ENCODE data around the gene PASK.
"Not testable (repeated sequence)": the region's sequence is repeated elsewhere in the genome, so short reads cannot be mapped to it uniquely, and the experiment has no call there.

The PASK gene

DNA sequence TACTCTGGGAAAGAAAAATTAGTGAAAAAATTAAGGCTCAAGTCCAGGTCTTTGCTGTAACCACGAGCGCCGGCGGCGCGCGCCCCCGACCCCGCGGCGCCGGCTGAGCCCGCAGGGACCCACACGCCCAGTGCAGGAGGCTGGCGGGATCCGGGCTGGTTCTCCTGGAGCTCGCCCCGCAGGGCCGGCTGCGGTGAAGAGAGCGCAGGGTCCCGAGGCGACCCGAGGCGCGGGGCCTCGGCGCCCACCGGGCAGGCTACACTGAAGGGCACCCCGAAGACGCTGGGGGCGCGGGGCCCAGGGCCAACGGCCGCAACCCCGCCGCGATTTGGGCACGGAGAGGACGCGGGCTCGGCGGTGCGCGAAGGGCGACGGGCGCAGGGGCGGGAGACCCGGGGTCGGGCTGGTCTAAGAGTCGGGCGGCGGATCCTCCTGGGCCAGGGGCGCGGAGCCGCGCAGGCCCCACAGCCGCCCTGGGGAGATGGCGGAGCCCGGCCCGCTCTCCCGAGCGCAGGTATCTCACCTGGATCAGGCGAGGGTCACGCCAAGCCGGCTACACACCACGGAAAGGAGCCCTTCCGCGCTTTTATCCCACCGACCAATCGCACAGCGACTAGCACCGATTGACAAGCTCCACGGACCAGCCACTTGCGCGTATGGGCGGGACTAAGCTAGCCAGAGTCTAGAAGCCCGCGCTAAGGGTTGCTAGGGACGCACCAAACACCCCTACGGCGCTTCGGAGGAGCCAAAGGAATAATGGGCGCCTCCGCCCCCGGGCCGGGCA, at the start of gene PASK:
Gene PASK (minus strand): TSS at position 582 of the 784 bp plus-strand sequence. CDS start 6,440 bp downstream, outside the sequence.
- DNase-seq, result peak; percentile 85 to 93

DNA sequence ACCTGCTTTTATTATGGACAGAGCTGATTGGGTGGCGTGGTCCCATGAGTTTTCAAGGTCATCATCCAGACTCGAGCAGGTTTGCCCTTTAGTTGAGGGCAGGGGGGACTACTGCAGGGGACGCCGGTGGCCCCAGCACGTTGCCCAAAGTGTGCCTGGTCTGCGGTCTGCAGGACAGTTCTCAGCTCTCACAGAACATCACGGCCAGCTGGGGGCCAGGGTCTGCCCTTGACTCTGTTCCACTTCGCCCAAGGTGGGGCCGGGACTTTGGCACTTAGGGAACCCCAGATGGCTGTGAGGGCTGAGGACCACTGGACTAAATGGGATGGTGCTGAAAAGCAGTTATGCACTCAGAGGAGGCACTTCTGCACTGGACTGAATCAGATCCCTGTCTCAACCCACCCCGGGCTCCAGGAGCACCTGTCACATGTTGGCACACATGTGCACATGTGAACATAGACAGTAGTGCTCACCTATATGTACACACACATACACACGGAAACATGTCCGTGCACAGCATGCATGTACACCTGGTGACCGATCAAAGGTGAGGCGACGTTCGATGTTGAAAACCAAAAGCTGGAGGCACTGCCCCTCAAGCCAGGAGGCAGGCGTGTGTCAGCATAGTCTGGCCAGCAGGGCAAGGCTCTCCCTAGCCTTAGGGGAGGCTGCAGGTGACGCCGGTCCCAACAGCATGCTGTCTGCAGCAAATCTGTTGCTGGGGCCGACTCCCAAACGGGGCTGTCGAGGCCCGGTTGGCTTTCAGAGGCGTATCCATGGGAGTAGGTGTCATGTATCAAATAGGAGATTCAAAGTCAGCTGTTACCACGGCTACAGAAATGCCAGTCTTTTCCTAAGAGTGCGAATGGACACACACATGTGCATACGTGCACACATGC, 49.4 kb upstream of the PASK start:
- no peak for DNase-seq

DNA sequence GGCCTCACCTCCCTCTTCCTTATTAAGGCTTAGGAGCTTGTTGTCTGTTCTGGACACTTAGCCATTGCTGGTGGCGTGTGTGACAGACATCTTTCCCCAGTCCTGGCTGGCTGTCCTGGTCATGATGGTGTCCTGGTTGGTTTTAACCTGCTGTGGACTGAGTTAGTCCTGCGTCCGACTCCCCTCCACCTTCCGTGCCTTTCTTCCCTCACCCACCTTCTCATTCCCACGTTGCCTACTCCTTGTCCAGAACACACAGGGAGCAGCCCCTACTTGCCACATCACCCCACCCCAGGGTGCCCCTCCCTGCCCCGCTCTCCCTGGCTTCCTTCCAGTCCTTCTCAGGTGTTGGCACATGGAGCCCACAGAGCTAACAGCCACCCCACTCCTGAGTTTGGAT, 48.7 kb upstream of the PASK start:
- no peak for DNase-seq

DNA sequence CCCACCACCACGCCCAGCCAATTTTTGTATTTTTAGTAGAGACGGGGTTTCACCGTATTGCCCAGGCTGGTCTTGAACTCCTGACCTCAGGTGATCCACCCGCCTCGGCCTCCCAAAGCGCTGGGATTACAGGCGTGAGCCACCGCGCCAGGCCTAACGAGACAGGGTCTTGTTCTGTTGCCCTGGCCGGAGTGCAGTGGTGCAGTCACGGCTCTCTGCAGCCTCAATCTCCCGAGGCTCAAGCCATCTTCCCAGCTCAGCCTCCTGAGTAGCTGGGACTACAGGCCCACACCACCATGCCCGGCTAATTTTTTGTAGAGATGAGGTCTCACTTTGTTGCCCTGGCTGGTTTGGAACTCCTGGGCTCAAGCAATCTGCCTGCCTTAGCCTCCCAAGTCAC, 48.0 kb upstream of the PASK start:
- not testable (repeated sequence) for DNase-seq

DNA sequence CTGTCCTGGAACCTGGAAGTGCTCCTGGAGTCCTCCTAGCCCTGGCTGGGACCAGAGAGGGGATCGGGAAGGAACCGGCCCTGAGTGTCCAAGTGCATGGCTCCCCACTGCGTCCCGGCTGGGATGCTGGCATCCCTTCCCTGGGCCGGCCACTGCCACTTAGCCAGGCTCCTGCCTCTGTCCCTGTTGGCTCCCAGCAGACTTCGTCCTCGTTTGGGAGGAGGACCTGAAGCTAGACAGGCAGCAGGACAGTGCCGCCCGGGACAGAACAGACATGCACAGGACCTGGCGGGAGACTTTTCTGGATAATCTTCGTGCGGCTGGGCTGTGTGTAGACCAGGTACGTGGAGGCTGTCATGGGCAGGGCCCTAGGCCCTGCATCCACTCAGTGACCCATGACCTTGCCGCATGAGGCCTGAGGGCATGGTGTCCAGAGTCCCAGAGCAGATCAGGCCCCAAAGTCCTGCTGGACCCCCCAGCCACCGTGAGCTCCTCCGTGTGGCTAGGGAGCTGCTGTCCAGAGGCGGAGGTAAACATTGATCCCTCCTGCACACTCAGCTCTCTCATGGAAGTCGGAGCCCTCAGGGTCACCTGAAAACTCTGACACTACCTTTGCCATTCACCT, 46.3 kb upstream of the PASK start:
- no peak for DNase-seq

DNA sequence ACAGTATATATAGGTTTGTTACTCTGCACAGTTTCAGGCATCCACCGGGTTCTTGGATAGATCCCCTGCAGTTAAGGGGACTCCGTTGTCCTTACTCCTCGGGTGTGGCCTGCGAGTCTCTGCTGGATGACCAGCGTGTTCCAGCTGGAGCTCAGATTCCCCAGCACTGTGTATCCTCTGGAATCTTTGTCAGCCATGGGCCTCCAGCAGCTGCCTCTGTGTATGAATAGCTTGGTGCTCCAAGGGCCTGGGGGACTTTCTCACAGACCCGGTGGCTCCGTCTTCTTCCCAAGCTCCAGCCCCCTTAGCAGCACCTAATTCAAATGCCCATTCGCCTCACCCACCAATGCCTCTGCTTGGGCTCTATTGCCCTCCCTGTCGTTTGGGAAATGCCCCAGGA, 45.5 kb upstream of the PASK start:
- DNase-seq, result no peak

DNA sequence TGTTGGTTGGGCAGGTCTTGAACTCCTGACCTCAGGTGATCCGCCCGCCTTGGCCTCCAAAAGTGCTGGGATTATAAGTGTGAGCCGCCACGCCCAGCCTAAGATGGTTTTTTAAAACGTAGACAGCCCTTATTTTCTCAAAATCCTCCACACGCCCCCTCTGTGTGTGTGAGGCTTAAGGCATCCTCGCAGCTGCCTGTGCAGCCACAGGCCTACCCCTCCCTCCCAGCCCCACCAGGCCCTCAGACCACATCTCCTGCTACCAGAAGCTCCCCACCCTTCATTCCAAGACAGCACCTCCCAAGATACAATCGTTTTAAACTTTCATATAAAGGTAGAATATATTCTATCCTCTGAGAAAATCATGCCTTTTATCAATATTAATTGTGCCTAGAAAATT, 44.0 kb upstream of the PASK start:
- no peak for DNase-seq

DNA sequence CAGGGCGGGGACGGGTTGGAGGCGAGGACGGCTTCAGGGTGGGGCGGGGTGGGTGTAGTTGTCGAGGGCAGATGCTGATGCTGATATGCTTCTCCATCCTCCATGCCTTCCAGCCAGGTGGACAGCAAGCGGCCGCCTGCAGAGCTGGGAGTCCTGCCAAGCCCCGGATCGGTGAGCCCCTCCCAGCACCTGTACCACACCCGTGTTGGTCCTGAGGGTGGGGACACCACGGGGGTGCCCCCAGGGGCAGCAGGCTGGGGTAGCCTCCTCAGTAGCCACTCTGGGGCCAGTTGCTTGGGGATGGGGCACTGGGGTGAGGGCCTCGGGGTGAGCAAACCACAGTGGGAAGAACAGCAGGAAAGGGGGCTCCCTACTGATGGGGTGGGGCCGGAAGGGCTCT, 41.8 kb upstream of the PASK start:
- DNase-seq, result no peak

DNA sequence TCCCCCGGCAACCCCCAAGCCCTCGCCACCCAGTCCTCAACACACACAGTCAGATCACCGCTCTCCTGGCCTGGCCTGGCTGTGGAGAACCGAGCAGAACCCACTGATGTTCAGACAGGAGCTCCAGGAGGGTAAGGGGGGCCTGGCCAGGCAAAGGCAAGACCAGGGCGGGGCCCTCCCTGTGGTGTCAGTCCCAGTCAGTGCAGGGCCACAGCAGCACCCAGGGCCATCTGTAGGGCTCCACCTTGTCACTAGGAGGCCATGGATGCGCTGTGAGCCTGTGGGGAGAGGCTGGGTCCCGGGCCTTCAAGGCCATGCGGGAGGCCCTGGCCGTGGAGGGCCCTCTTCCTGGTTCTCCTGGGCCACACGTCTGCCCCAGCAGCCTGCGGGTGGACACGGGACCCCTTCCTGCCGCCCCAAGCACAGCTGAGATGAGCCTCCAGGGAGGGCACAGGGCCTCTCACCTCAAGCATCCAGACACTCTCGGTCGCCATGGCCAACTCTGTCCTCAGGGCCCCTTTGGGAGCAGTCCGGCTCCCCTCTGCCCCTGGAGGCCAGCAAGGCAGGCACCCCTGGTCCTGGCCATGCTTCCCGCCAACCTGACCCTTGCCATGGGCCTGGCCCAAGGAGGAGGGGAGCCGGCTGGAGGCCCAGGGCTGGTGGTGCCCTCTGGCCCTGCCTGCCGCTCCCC, 41.2 kb upstream of the PASK start:
- DNase-seq, result no peak

DNA sequence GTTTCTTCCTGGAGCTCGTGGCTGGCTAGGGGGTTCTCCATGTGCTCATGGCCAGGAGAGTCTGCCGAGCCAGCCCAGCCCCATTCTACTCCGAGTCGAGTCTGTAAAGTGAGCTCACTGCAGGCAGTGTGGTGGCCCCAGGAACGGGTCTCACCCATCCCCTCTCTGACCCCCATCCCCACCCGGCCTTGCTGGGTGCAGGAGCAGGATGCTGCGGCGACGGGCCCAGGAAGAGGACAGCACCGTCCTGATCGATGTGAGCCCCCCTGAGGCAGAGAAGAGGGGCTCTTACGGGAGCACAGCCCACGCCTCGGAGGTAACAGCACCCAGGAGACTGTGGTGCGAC, 40.6 kb upstream of the PASK start:
- DNase-seq, result no peak

DNA sequence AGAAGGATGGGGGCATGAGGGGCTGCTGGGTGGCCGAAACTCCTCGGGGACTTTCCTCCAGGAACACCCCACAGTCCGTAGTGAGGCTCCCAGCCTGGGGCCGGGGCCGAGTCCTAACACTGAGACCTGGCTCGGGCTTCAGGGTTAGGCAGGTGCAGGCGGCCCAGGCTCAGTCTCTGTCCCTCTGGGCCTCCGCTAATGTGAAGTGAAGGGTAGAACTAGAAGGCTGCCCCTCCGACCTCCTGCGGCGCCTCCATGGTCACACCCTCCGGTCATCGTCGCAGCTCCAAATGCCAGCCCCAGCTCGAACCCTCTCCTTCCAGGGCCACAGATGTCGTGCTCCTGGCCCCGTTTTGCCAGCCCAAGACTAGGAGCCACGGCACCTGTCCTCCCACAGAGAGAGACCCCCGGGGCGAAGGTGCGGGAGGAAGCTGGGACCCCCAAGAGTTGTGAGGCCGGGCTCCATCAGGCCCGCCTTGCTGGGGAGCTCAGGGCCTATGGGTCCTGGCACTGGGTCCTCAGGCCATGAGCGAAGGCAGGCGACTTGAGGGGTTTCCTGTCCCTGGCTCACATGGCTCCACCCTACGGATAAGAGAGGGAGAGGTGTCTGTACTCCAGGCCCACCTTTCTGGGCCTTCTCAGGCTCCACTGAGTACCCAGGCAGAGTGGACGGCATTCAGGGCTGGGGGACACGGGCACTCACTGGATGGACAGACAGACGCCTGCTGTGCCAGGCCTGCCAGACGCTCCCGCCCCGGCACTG, 40.0 kb upstream of the PASK start:
- no peak for DNase-seq

DNA sequence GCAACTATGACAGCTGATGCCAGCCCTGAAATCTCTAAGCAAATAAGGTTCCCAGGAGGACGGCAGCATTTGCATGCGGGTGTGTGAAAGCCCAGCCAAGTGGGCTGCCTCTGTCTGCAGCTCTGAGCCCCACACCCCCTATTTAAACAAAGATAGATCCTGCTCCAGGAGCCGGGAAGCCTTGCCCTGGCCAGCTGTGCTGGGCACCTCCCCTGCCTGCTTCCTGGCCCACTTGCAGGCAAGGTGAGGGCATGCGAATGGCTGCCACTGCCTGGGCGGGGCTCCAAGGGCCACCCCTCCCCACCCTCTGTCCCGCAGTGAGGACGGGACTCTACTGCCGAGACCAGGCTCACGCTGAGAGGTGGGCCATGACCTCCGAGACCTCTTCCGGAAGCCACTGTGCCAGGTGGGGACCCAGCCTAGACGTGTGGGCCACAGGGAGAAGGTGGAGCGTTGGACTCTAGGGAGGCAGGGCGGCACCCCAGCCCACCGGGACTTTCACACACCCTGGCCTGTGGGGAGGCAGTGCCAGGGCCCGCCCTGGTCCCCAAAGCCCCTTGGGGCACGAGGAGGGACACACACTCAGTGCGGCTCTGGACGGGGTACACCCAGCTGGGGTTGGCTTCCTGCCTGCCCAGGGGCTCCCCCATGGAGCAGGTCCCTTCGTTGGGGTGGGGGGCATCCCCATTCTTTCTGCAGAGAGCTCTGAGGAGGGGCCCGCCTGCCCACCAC, 39.3 kb upstream of the PASK start, which contains the start of gene ANO7:
Gene ANO7 (plus strand): TSS at position 317 of the 732 bp plus-strand sequence. CDS start 1,387 bp downstream, outside the sequence.
- DNase-seq, result no peak

DNA sequence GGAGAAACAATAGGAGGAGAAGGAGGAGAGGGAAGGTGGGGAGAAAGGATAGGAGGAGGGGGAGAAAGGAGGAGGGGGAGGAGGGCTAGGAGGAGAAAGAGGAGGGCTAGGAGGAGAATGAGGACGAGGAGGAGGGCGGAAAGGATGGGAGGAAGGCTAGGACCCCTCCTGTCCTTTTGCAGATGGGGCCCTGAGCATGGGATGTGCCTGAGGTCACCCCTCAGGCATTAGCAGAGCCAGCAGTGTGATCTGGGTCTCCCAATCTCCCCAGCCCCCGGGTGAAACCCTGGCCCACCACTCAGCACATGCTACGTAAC, 38.6 kb upstream of the PASK start:
- no peak for DNase-seq

DNA sequence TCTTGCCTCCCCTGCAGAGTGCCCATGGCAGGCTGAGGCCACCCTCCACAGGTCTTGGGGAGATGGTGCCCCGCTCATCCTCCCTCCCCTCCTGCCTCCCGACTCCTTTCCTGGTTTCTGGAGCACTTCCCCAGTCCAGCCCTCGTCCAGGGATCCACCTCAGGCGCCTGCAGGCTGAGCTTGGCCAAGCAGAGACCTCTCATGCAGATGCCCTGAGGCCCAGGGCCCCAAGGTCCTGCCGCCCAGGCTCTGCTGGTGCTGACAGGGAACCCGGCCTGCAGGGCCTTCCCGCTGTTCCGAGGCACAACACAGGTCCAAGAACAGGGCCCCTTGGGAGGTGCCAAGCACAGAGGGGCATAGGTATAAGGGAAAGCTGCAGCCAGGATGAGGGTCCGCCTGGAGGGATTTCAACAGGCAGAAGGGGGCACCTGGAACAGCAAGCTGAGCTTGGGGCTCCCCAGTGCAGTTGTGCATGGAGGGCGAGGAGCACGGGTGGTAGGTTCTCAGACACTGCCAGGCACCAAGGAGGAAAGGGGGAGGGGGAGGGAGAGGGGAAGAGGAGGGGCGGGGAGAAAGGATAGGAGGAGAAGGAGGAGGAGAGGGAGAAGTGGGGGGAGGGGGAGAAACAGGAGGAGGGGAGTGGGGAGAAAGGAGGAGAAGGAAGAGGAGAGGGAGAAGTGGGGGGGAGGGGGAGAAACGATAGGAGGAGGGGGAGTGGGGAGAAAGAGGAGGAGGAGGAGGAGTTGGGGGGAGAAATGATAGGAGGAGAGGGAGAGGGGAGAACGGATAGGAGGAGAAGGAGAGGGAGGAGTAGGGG, 38.0 kb upstream of the PASK start:
- DNase-seq, result no peak

DNA sequence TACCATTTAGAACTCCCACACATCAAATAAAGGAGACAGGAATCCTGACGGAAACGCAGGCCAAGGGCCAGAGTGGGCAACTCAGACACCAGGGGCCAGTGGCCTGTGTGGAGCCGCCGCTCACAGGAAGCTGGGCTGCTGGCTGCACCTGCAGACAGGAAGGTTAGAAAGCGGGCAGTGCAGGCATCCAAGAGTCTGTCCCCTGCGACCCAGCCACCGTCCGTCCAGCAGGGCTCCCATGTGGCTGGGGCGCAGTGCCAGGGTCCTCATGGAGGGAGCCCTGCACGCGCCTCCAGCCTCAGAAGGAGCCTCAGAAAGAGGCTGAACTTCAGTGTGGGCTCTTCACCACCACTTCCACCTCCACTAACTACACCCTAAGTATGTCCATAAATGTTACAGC, 36.7 kb upstream of the PASK start:
- no peak for DNase-seq

DNA sequence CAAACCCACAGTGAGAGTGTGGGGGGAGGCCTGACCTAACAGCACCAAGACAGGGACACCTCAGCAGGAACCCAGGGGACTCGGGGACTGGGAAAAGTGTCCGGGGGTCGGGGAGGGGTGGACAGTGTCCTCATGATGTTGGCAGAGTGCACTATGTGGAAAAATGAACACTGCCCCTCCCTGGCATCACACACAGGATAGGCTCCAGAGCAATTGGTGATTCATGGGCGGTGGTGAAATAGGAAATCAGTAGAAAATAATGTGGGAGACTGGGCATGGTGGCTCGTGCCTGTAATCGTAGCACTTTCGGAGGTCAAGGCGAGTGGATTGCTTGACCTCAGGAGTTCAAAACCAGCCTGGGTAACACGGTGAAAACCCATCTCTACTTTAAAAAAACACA, 35.6 kb upstream of the PASK start:
- no peak for DNase-seq

DNA sequence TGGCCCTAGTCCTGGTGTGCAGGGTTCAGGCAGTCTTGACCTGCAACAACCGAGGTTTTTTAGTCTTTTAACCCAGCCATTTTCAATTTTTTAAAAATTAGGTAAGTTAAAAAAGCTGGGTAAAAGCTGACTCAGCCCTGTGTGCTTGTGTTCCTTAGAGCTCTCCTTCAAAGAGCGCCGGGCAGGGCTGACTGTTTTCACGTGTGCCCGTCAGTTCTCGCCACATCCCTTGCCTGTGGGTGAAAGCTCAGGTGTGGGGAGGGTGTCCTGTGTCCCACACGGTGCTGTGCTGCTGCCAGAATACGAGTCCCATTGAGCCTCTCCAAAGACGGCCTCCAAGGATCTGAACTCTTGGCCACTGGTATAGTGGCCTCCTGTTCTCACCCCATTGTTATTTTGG, 33.9 kb upstream of the PASK start:
- no peak for DNase-seq

DNA sequence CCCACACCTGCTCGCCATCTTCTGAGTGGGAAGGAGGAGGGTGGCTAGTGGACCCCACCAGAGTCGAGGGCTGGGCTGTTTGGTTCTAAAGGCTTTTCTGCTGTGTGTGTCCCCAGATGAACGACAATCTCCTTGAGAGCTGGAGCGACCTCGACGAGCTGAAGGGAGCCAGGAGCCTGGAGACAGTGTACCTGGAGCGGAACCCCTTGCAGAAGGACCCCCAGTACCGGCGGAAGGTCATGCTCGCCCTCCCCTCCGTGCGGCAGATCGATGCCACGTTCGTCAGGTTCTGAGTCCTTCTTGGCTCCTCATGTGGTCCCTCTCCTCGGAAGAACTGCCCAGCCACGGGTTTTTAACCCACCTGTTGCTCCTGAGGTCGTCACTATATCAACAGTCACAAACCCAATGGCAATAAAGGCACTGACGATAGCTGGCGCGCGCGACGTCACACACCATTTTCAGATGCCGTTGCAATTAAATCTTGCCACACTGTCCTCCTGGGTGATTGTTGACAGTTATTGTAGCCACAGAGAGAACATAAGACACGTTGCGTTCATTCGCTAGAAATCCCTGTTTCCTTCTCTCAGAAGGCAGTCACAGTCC, 33.4 kb upstream of the PASK start:
- no peak for DNase-seq

DNA sequence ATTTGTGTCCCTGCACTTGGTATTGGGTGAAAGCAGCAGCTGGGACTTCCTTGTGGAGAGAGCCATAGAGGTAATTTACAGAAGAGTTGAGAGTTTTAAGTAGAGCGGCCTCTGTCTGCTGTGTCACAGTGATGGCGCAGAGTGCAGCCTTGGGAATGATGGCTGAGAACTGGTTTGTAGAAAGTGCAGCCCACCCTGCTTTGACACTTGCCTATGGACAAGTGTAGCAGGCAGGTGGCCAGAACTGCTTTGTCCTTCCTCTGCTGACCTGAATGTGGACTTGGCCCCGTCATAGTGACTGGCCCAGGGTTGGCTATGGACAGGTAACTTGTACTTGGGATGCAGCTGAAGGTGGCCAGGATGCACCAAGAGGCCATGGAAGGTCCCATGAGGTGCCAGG, 32.9 kb upstream of the PASK start:
- DNase-seq, result no peak

DNA sequence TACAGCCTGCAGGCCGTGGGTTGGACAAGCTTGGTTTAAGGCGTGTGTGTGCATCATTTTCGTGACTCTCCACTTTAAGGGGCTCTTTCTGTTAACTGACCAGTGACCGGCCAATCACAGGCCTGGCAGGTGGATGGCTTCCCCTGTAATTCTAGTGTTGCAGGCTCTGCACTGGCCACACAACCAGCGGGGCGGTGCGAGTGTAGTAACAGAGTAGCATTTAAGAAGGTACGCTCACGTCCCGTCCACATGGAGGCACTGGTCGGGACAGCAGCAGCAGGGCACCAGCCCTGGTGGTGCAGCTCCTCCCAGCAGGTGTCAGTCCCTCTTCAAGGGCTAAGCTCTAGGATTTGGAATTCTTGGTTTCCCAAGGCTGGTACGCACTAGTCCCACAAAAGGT, 31.2 kb upstream of the PASK start:
- DNase-seq, result no peak
